Mammary microvascular endothelial cell (primary cell): Measurements from ENCODE around the gene C4BPB. TPM values are rescaled to one million over a fixed set of nuclear protein-coding genes. Genes with fewer than 3 reads are reported as not detected.

Experiments
- total RNA-seq: library from RNA; depleted of rRNA; stranded (reverse); fragments of >200 nt; gene quantifications from 2 replicates; pipeline ENCODE4 v1.2.3, GENCODE V29; 2015

C4BPB gene
- total RNA-seq, result 1.2 TPM in 1 of 2 replicates, not detected in the other

DNA sequence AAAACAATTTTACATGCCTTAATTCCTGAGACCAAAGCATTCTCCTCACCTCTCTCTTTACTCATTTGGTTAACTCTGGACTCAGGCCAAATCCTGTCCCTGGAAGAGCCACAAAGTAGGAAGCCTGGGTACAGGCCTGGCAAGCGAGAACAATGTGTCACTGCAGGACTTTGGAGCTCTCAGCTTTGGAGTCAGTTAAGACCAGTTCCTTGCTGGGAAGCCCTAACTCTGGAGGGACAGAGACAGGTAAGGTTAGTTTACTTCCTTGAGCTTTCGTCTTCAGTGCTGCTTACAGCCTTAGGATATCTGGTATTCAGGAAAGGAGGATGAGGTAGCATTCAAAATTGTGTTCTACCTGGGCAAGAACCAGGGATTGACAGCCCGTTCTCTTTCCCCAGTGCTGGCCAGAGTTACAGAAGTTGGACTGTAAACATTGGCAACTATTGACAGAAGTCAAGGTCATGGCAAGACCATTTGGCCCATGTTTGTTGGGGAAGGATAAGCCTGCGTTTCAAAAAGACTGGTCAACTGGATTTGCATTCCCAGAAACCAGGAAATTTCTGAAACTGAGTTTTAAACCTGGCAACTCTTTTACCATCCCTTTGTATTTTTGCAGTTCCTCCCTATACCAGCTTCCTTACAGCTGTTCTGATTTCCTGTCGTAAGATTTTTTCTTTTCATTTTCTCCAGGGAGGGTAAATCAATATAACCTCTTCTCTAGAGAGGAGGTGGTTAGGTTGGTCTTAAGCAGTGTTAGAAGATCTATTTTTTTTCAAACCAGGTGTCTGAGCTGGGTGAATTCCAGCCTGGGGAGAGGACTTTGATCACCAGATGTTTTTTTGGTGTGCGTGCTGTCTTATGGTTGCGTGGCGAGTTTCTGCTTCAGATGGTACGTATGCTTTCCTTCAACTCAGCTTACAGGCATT lies at the start of gene C4BPB:
Gene C4BPB (plus strand): TSS at position 160 of the 926 bp plus-strand sequence. CDS start 672 bp downstream, at position 832.

GRCh38 chr1:207051191-207051943 lies 37.3 kb upstream of the C4BPB start, which contains the start of gene YOD1:
Gene YOD1 (minus strand): TSS chr1:207051208. CDS start chr1:207051030, 178 bp downstream.

DNA sequence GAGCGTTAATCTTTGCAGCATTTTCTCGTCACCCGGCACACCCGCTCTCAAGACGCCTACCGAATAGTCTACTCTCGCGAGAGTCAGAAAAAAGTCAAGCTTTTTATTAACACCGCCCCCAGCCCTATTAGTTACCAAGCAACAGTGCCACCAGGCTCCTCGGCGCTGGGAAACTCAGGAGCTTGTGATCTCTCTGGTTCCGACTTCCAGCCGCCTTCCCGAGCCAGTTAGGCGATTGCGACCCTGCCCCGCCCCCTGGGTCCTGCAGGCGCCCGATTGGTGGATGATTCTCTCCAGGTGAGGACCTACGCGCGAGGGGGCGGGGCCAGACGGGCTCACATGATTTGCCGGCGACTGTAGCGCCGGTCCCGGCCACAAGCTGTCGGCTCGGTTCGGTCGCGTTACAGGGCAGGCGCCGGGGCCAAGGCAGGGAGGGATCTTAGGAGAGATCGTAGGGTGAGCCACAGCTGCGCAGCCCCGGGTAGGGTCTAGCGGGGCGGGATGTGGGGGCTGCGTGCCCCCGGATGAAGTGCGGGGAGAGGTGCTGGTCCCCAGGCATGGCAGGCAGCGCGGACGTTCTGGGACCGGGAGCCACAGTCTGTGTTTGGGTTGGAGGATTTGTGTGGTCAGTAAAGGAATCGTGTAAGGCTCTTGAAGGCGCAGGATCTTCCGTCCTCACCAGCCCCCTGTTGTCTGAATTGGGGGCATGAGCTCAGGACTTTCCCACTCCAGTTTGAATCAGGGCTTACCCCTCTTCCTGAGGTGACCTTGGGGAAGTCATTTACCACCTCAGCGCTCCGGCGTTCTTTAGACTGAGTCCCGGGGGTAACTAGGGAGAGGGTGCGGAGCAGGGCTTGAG lies 35.5 kb upstream of the C4BPB start, which contains the start of gene PFKFB2:
Gene PFKFB2 (plus strand): TSS at position 365 of the 859 bp plus-strand sequence. CDS start 1,443 bp downstream, outside the sequence.

DNA sequence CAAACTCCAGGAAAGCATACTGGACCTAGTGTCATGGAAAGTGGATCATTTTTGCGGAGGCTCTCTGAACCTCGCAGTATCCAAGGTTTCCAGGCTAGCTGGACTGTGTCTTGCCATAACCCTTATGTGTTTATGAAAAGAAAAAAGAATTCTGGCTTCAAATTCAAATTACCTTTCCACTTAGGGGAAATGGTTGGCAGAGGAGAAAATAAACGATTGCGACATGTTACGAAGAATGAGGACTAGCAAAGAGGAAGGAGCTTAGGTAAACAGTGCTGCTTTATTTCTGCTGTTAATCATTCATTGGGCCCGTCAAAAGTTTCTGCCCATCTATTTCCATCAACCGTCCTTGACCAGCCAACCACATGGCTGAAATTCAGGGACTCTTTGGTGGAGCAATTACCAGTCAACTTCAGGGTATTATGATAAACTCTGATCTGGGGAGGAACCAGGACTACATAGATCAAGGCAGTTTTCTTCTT lies 15.3 kb downstream of the C4BPB start, which contains the start of gene C4BPA:
Gene C4BPA (plus strand): TSS at position 342 of the 482 bp plus-strand sequence. CDS start 8,793 bp downstream, outside the sequence.

Other genes with a start within 250 kb of the C4BPB start
- not detected in 2 replicates for gene IL20, start 223.2 kb upstream of the C4BPB start, total RNA-seq
- gene IL24, start 191.4 kb upstream of the C4BPB start, total RNA-seq, result not detected in 2 replicates
- 0.13 TPM in 1 of 2 replicates, not detected in the other for gene FCMR, start 166.9 kb upstream of the C4BPB start, total RNA-seq
- gene PIGR, start 142.4 kb upstream of the C4BPB start, total RNA-seq, result not detected in 2 replicates
- gene FCAMR, start 118.4 kb upstream of the C4BPB start, total RNA-seq, result not detected in 2 replicates
- 0.07 TPM in 1 of 2 replicates, not detected in the other for gene C1orf116, start 56.1 kb upstream of the C4BPB start, total RNA-seq
- gene YOD1, start 37.7 kb upstream of the C4BPB start, total RNA-seq, result 4.2 and 5.3 TPM in 2 replicates
- gene PFKFB2, start 35.6 kb upstream of the C4BPB start, total RNA-seq, result 0.74 and 1.8 TPM in 2 replicates
- not detected in 2 replicates for gene C4BPA, start 15.4 kb downstream of the C4BPB start, total RNA-seq
- 253 and 317 TPM in 2 replicates for gene CD55, start 232.8 kb downstream of the C4BPB start, total RNA-seq